ENCODE results near the gene SHLD1. TPM values are rescaled to one million over a fixed set of nuclear protein-coding genes. Genes with fewer than 3 reads are reported as not detected.

SHLD1 gene
- total and polyA plus RNA-seq, 12 donors = 3.2 to 8.5 (median 4.8) TPM

- intact Hi-C loops (cut with DNase I) = no loop called here
- Histone ChIP-seq H3K27ac (no peak overlapping the region), H3K36me3 (no peaks in the 10 kb centered on the region)
Observed at GRCh38 chr20:5864873-5865587, 114.8 kb downstream of the SHLD1 start.

GRCh38 chr20:5865604-5866003, 115.4 kb downstream of the SHLD1 start:
- intact Hi-C loops (cut with DNase I) = no loop called here
- H3K36me3 ChIP-seq = no peaks in the 10 kb centered on the region
- H3K27ac ChIP-seq = no peak overlapping the region
- peaks cover 7 to 40% (median 34%) of the 10 kb centered on the region in 9 donors for H3K4me1 ChIP-seq
- no peak for DNase-seq
- H3K4me3 ChIP-seq = no peak overlapping the region
- 96 to 97% methylated on average over 2 of the region's 2 CpGs for WGBS, 2 donors
- no peak for TF ChIP-seq CTCF (IDR thresholded peaks at IDR 0.05)
- no peaks in the 10 kb centered on the region for H3K27me3 ChIP-seq
- no peaks in the 10 kb centered on the region for H3K9me3 ChIP-seq
- ATAC-seq = no peak

More at GRCh38 chr20:5864873-5865587, 114.8 kb downstream of the SHLD1 start:
- Histone ChIP-seq H3K27me3 (no peaks in the 10 kb centered on the region), H3K4me1 (peaks cover 7 to 40% (median 34%) of the 10 kb centered on the region in 9 donors), H3K4me3 (no peak overlapping the region), H3K9me3 (no peaks in the 10 kb centered on the region)
- DNase-seq (no peak), ATAC-seq (no peak)
- 54 to 62% methylated on average over 10 of the region's 10 CpGs for WGBS, 2 donors
- TF ChIP-seq CTCF (IDR thresholded peaks at IDR 0.05) = no peak

GRCh38 chr20:5870568-5870981, 120.4 kb downstream of the SHLD1 start:
- DNase-seq = no peak
- TF ChIP-seq CTCF (IDR thresholded peaks at IDR 0.05) = no peak
- ATAC-seq = no peak
- peaks cover 0 to 3% (median 0%) of the 10 kb centered on the region in 9 donors for H3K4me1 ChIP-seq
- 65 to 74% methylated on average over 4 of the region's 4 CpGs for WGBS, 2 donors
- no peaks in the 10 kb centered on the region for H3K36me3 ChIP-seq
- no peak overlapping the region for H3K27ac ChIP-seq
- intact Hi-C loops (cut with DNase I) = loop anchor here in 1 of 10 donors (5.0 kb wide), 1 partner anchor 372 kb away; no protein-coding TSS in a partner anchor
- H3K4me3 ChIP-seq = no peak overlapping the region
- peaks cover 0 to 6% (median 0%) of the 10 kb centered on the region in 11 donors for H3K9me3 ChIP-seq
- no peaks in the 10 kb centered on the region for H3K27me3 ChIP-seq

GRCh38 chr20:5871459-5872410, 121.5 kb downstream of the SHLD1 start:
- Histone ChIP-seq H3K4me3 (no peak overlapping the region), H3K9me3 (peaks cover 0 to 16% (median 0%) of the 10 kb centered on the region in 11 donors), H3K27me3 (no peaks in the 10 kb centered on the region), H3K36me3 (no peaks in the 10 kb centered on the region), H3K4me1 (peaks cover 0 to 3% (median 0%) of the 10 kb centered on the region in 9 donors), H3K27ac (no peak overlapping the region)
- intact Hi-C loops (cut with DNase I) = loop anchor here in 1 of 10 donors (5.0 kb wide), 1 partner anchor 371 kb away; no protein-coding TSS in a partner anchor
- ATAC-seq (no peak), DNase-seq (no peak)
- no peak for TF ChIP-seq CTCF (IDR thresholded peaks at IDR 0.05)
- WGBS, 2 donors = 60 to 69% methylated on average over 6 of the region's 6 CpGs
